ENCODE measurements around the gene CDCA4. TPM values are rescaled to one million over a fixed set of nuclear protein-coding genes. Genes with fewer than 3 reads are reported as not detected.
A peak's percentile ranks its signal among the peaks of the same experiment; 100 is the strongest.

The CDCA4 gene
- total and polyA plus RNA-seq, 4 donors = 7.1 to 16.6 (median 9.4) TPM

GRCh38 chr14:105050551-105050897 is 29.6 kb upstream of the CDCA4 start:
- no peak for DNase-seq (ENCODE audit: low read depth in 4 of 6, low spot score in 6 of 6)
- no peaks in the 10 kb centered on the region for H3K9me3 ChIP-seq (ENCODE audit: control insufficient read depth, insufficient read depth, low read length)
- 74% methylated on average over 10 of the region's 10 CpGs for WGBS (ENCODE audit: insufficient coverage)
- no peak overlapping the region for H3K4me3 ChIP-seq (ENCODE audit: low read depth, low read length)
- H3K27me3 ChIP-seq (ENCODE audit: control insufficient read depth, insufficient read depth, low read length) = peaks cover 2% of the 10 kb centered on the region
- peaks cover 8% of the 10 kb centered on the region for H3K4me1 ChIP-seq (ENCODE audit: control insufficient read depth, insufficient read depth, low read length)
- no peaks in the 10 kb centered on the region for H3K36me3 ChIP-seq (ENCODE audit: control insufficient read depth, insufficient read depth, low read length)
- no peak overlapping the region for H3K27ac ChIP-seq (ENCODE audit: low read depth, low read length)

GRCh38 chr14:105049753-105050550 is 29.1 kb upstream of the CDCA4 start:
- no peak for DNase-seq (ENCODE audit: low read depth in 4 of 6, low spot score in 6 of 6)
- H3K4me3 ChIP-seq (ENCODE audit: low read depth, low read length) = no peak overlapping the region
- H3K27ac ChIP-seq (ENCODE audit: low read depth, low read length) = no peak overlapping the region
- no peaks in the 10 kb centered on the region for H3K36me3 ChIP-seq (ENCODE audit: control insufficient read depth, insufficient read depth, low read length)
- no peaks in the 10 kb centered on the region for H3K9me3 ChIP-seq (ENCODE audit: control insufficient read depth, insufficient read depth, low read length)
- peaks cover 9% of the 10 kb centered on the region for H3K4me1 ChIP-seq (ENCODE audit: control insufficient read depth, insufficient read depth, low read length)
- no peaks in the 10 kb centered on the region for H3K27me3 ChIP-seq (ENCODE audit: control insufficient read depth, insufficient read depth, low read length)
- WGBS (ENCODE audit: insufficient coverage) = 88% methylated on average over 24 of the region's 25 CpGs

- Histone ChIP-seq H3K27me3 (ENCODE audit: control insufficient read depth, insufficient read depth, low read length) (peaks cover 3% of the 10 kb centered on the region), H3K36me3 (ENCODE audit: control insufficient read depth, insufficient read depth, low read length) (no peaks in the 10 kb centered on the region), H3K27ac (ENCODE audit: low read depth, low read length) (no peak overlapping the region), H3K4me1 (ENCODE audit: control insufficient read depth, insufficient read depth, low read length) (peaks cover 9% of the 10 kb centered on the region), H3K4me3 (ENCODE audit: low read depth, low read length) (no peak overlapping the region), H3K9me3 (ENCODE audit: control insufficient read depth, insufficient read depth, low read length) (no peaks in the 10 kb centered on the region)
- WGBS (ENCODE audit: insufficient coverage) = 81% methylated on average over 24 of the region's 24 CpGs
- no peak for DNase-seq (ENCODE audit: low read depth in 4 of 6, low spot score in 6 of 6)
Observed at GRCh38 chr14:105047283-105048016, 26.6 kb upstream of the CDCA4 start.

GRCh38 chr14:105046891-105047282 is 26.0 kb upstream of the CDCA4 start:
- H3K4me3 ChIP-seq (ENCODE audit: low read depth, low read length) = no peak overlapping the region
- H3K4me1 ChIP-seq (ENCODE audit: control insufficient read depth, insufficient read depth, low read length) = peaks cover 9% of the 10 kb centered on the region
- no peak for DNase-seq (ENCODE audit: low read depth in 4 of 6, low spot score in 6 of 6)
- peaks cover 3% of the 10 kb centered on the region for H3K27me3 ChIP-seq (ENCODE audit: control insufficient read depth, insufficient read depth, low read length)
- H3K27ac ChIP-seq (ENCODE audit: low read depth, low read length) = no peak overlapping the region
- WGBS (ENCODE audit: insufficient coverage) = 100% methylated on average over 8 of the region's 9 CpGs
- no peaks in the 10 kb centered on the region for H3K36me3 ChIP-seq (ENCODE audit: control insufficient read depth, insufficient read depth, low read length)
- H3K9me3 ChIP-seq (ENCODE audit: control insufficient read depth, insufficient read depth, low read length) = no peaks in the 10 kb centered on the region

- no peaks in the 10 kb centered on the region for H3K36me3 ChIP-seq (ENCODE audit: control insufficient read depth, insufficient read depth, low read length)
- 7% methylated on average over 40 of the region's 42 CpGs for WGBS (ENCODE audit: insufficient coverage)
- H3K4me1 ChIP-seq (ENCODE audit: control insufficient read depth, insufficient read depth, low read length) = peaks cover 9% of the 10 kb centered on the region
- H3K27me3 ChIP-seq (ENCODE audit: control insufficient read depth, insufficient read depth, low read length) = peaks cover 3% of the 10 kb centered on the region
- H3K4me3 ChIP-seq (ENCODE audit: low read depth, low read length) = no peak overlapping the region
- H3K27ac ChIP-seq (ENCODE audit: low read depth, low read length) = no peak overlapping the region
- H3K9me3 ChIP-seq (ENCODE audit: control insufficient read depth, insufficient read depth, low read length) = no peaks in the 10 kb centered on the region
- peak; percentile 12 to 88 (median 57) for DNase-seq (ENCODE audit: low read depth in 4 of 6, low spot score in 6 of 6)
Observed at GRCh38 chr14:105045710-105046326, 24.9 kb upstream of the CDCA4 start.

GRCh38 chr14:105043641-105044040 is 22.8 kb upstream of the CDCA4 start:
- no peaks in the 10 kb centered on the region for H3K36me3 ChIP-seq (ENCODE audit: control insufficient read depth, insufficient read depth, low read length)
- WGBS (ENCODE audit: insufficient coverage) = 73% methylated on average over 7 of the region's 7 CpGs
- DNase-seq (ENCODE audit: low read depth in 4 of 6, low spot score in 6 of 6) = no peak
- peaks cover 9% of the 10 kb centered on the region for H3K4me1 ChIP-seq (ENCODE audit: control insufficient read depth, insufficient read depth, low read length)
- no peaks in the 10 kb centered on the region for H3K9me3 ChIP-seq (ENCODE audit: control insufficient read depth, insufficient read depth, low read length)
- H3K27me3 ChIP-seq (ENCODE audit: control insufficient read depth, insufficient read depth, low read length) = peaks cover 3% of the 10 kb centered on the region
- no peak overlapping the region for H3K27ac ChIP-seq (ENCODE audit: low read depth, low read length)
- no peak overlapping the region for H3K4me3 ChIP-seq (ENCODE audit: low read depth, low read length)

- 83% methylated on average over 17 of the region's 17 CpGs for WGBS (ENCODE audit: insufficient coverage)
- Histone ChIP-seq H3K27ac (ENCODE audit: low read depth, low read length) (no peak overlapping the region), H3K27me3 (ENCODE audit: control insufficient read depth, insufficient read depth, low read length) (peaks cover 3% of the 10 kb centered on the region), H3K4me1 (ENCODE audit: control insufficient read depth, insufficient read depth, low read length) (peaks cover 9% of the 10 kb centered on the region), H3K36me3 (ENCODE audit: control insufficient read depth, insufficient read depth, low read length) (no peaks in the 10 kb centered on the region), H3K9me3 (ENCODE audit: control insufficient read depth, insufficient read depth, low read length) (no peaks in the 10 kb centered on the region), H3K4me3 (ENCODE audit: low read depth, low read length) (no peak overlapping the region)
- no peak for DNase-seq (ENCODE audit: low read depth in 4 of 6, low spot score in 6 of 6)
Observed at GRCh38 chr14:105042813-105043212, 21.9 kb upstream of the CDCA4 start.

- Histone ChIP-seq H3K36me3 (ENCODE audit: control insufficient read depth, insufficient read depth, low read length) (no peaks in the 10 kb centered on the region), H3K27ac (ENCODE audit: low read depth, low read length) (no peak overlapping the region), H3K27me3 (ENCODE audit: control insufficient read depth, insufficient read depth, low read length) (peaks cover 3% of the 10 kb centered on the region), H3K9me3 (ENCODE audit: control insufficient read depth, insufficient read depth, low read length) (no peaks in the 10 kb centered on the region), H3K4me3 (ENCODE audit: low read depth, low read length) (no peak overlapping the region), H3K4me1 (ENCODE audit: control insufficient read depth, insufficient read depth, low read length) (peaks cover 9% of the 10 kb centered on the region)
- 78% methylated on average over 28 of the region's 28 CpGs for WGBS (ENCODE audit: insufficient coverage)
- no peak for DNase-seq (ENCODE audit: low read depth in 4 of 6, low spot score in 6 of 6)
Observed at GRCh38 chr14:105041841-105042765, 21.2 kb upstream of the CDCA4 start.

All from spinal cord (tissue), 10 donors.